GM18498 (cell line): ENCODE results near the gene NIPAL4.
A peak's percentile ranks its signal among the peaks of the same experiment; 100 is the strongest.
"Not testable (repeated sequence)": the region's sequence is repeated elsewhere in the genome, so short reads cannot be mapped to it uniquely, and the experiment has no call there.

Experiments
- ATAC-seq: cut with Tn5 transposase; IDR thresholded peaks from one replicate; pipeline ENCODE4 v1.9.1; 2021; ENCODE audit warnings: mild to moderate bottlenecking, moderate library complexity; ENCODE audit not compliant: unreplicated experiment

Gene NIPAL4

DNA sequence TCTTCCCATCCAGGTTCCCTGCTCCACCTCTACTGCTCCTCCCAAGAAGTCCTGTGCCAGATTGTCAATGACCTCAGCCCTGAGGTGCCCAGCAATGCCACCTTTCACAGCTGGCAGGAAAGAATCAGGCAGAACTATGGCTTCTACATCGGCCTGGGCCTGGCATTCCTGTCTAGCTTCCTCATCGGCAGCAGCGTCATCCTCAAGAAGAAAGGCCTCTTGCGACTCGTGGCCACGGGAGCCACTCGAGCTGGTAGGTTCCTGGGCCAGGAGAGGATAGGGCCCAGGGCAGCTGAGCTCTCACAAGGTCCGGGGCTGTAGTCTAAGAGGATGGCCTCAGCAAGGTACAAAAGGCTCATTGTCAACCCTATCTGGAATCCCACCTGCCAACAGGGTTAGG lies 3.1 kb downstream of the NIPAL4 start:
- no peak for ATAC-seq

DNA sequence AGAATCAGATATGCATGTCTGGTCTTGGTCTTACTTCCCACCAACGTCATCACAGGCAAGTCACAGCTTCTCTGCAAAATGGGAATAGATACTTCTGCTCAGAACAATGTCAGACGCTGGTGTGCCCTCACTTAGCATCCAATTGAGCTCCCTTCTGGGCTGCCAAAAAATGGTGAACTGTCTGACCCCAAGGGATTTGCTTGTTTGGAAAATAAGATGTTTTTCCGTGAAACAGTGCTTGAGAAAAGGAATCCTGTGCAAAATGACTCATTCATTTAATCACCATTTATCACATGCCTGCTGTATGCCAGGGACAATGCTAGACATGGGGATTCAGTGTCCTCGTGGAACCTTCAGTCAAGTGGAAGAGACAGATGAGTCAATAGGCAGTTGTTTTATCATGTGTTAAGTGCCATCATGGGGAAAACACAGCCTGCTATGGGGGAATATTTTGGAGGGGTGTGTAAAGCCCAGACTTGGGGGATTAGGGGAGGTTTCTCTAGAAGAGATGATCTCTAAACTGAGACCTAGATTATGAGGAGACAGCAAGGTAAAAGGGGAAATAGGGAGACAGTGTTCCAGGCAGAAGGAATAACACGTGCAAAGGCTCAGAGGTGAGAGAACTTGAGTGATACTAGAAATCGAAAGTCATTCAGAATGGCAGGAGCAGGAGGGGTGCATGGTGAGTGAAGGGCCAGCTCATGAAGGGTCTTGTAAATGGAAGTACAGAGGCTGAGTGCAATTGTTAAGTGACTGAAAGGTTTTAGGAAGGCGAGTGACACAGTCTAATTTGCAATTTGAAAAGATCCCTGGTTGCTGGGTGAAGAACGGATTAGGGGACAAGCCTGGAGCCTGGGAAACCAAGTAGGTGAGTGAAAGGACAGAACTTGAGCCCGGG lies 3.9 kb downstream of the NIPAL4 start:
- no peak for ATAC-seq

- peak; percentile 80 for ATAC-seq
Measured at GRCh38 chr5:157464519-157465171, 4.6 kb downstream of the NIPAL4 start.

DNA sequence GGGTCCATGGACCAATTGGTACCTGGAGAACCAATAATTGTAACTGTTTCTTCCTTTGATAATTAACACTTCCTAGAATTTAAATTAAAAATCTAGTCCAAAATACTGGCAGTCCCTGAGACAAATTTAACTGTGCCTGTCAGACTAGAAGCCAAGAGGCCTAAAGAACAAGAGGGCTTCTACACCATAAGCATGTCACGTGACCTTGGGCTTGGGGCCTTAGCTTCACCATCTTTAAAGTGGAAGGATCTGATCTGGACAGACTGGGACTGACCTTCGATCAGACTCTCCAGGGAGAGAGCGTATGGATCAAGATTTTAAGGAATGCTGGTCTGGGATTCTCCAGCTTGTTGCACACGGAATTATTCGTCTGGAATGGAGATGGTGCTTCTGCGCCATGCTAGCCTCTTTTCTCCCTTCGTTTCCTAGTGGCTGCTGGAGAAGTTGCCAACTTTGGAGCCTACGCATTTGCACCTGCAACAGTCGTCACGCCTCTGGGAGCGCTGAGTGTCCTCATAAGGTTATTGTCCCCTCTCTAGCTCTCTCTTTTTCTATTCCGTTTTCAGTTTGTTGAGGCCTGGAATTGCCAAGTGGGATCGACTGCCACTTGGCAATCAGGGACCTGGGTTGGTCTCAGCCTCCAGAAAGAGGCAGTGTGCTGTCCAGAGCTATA lies 8.4 kb downstream of the NIPAL4 start:
- ATAC-seq, result no peak

DNA sequence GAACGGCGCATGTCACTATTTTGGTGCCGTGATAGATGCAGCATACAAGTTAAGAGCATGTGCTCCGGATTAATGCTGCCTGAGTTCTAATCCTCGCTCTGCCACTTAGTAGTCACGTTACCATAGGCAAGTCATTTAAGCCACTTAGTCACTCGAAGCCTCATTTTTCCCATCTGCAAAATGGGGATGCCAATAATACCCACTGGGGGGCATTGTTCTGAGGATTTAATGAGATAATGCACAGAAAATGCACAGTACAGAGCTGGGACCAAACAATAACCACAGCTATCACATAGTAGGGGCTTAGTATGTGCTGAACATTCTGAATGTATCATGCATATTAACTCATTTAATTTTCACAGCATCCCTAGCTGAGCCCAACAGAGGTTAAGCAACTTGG lies 9.1 kb downstream of the NIPAL4 start:
- ATAC-seq, result no peak

DNA sequence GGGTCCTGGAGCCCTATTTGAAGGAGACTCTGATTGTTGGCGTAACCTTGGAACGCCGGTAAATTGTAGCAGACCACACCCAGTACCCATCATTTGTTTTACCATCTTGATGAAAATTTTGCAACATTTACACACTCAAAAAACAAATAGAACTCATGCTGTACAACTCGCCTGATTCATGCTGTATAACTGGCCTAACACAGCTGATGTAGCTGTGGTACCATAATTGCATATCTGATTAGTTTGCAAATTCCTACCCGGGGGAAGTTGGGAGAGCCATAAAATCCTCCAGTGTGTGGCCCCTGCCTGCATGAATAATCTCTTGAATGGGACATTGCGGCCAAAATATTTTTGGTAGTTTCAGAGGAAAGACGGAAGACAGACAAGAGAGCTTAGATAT lies 9.7 kb downstream of the NIPAL4 start:
- no peak for ATAC-seq

DNA sequence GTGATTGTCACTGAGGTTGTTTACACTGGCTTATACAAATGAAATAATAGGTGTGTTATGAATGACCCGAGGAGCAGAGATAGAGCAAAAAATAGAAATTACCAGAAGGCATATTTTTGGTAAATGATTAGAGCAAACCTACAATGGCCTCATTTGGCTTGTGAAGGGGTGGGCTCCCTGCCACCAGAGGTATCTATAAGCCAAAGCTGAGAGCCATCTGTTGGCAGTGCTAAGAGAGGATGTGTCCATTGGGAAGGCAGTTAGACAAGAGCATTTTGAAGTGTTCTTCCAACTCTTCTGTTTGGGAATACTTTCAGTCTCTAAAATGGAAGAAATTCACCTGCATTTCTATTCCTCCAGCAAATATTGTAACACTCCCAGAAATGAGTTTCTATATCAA lies 10.6 kb downstream of the NIPAL4 start:
- ATAC-seq, result no peak

DNA sequence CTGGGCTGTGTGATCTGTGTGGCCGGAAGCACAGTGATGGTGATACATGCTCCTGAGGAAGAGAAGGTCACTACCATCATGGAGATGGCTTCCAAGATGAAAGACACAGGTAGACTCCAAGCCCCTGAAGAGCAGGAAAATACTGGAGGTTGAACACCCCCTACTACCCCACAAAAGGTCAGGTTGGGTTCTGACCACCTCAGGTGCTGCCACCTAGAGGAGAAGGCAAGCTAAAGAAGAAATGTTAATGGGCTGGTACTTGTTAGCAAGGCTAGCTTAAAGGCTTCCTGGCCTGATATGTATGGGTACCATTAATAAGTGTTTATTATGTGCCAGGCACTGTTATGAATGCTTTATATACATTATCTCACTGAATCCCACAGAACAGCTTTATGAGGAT lies 11.7 kb downstream of the NIPAL4 start:
- no peak for ATAC-seq

GRCh38 chr5:157473383-157474320 lies 13.6 kb downstream of the NIPAL4 start:
- no peak for ATAC-seq

- ATAC-seq, result no peak
Measured at GRCh38 chr5:157475432-157475831, 15.4 kb downstream of the NIPAL4 start.

DNA sequence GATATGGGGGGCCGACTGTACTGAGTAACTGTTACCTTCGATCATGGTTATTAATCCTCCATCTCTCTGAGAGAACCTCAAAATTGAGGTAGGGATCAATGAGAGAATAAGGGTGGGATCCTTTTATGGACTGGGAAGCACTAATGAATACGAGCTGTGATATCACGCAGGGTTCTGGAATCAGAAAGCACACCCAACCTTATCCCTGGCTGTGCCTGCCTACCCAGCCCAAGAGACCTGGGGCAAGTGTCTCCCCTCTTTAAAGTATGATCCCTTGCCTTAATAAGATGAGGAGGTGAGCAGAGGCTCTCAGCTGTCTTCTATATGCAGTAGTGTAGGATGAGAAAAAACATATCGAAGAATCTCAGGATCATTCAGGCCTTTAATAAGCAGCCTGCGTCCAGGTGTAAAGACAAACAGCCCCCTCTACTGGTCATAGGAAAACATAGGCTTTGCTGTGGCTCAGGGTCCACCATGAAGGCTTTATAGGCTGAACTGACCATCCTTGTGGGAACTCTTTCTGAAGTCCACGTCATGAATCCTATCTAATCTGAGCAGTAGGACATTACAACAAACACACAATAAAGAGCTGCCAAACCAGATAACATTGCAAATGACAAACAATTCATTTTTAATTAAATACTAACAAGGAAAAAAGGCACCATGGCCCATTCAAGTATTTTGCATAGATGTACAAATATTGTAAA lies 16.8 kb downstream of the NIPAL4 start:
- no peak for ATAC-seq

GRCh38 chr5:157477814-157478494 lies 17.9 kb downstream of the NIPAL4 start:
- ATAC-seq, result no peak

DNA sequence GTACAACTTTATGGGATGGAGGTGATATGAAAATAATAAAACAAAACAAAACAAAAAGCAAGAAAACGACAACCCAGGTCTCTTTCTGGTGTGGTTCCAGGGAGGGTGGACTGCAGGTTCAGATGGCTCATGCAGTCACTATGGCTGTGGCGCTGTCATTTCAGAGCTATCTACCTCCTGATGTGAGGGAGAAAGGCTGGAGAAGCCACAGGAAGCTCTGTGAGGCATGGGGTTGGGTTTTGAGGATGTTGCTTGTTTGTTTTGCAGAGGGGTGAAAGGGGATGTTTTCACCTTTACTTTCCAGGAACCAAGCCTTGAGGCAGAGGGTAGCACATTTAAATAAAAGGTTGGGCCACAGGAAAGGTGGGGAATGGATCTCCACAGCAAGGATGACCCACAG lies 18.7 kb downstream of the NIPAL4 start:
- no peak for ATAC-seq

- ATAC-seq, result no peak
Measured at GRCh38 chr5:157479166-157479565, 19.2 kb downstream of the NIPAL4 start.

GRCh38 chr5:157479612-157480510 lies 19.8 kb downstream of the NIPAL4 start:
- no peak for ATAC-seq

DNA sequence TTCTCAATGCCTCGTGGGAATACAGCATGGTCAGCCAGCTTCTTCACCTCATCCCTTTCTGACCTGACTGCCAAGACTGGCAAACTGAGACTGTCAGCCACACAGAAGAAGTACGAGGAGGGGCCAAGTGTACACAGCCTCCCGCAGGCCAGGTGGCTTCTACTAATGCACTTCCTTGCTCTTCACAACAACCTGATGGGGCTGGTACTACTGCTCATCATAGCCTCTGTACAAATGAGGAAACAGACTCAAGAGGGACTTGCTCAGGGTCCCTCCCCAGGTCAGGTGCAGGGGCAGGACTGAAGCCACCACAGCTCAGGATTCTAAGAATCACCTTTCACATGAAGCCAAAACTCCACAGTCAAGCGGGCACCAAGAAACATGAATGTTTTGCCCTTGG lies 21.3 kb downstream of the NIPAL4 start:
- ATAC-seq, result no peak

- no peak for ATAC-seq
Measured at GRCh38 chr5:157481666-157482065, 21.7 kb downstream of the NIPAL4 start.

GRCh38 chr5:157482702-157483101 lies 22.7 kb downstream of the NIPAL4 start:
- ATAC-seq, result not testable (repeated sequence)

- no peak for ATAC-seq
Measured at GRCh38 chr5:157484768-157485167, 24.8 kb downstream of the NIPAL4 start.
